ENCODE data around the gene CNPY3. TPM values are rescaled to one million over a fixed set of nuclear protein-coding genes. Genes with fewer than 3 reads are reported as not detected.

CNPY3 gene
- polyA plus RNA-seq, 2 of the 4 experiments (the other 2 are of a cell fraction) = 30.3 to 38.5 TPM

- no peak for FAIRE-seq
- CTCF ChIA-PET = interaction anchor here (0.6 to 2.8 kb wide), 4 partner anchors 10 to 164 kb away, joined by 3 to 6 read pairs (median 4); no protein-coding TSS in a partner anchor
Observed at GRCh38 chr6:42979523-42980177, 50.4 kb downstream of the CNPY3 start.

DNA sequence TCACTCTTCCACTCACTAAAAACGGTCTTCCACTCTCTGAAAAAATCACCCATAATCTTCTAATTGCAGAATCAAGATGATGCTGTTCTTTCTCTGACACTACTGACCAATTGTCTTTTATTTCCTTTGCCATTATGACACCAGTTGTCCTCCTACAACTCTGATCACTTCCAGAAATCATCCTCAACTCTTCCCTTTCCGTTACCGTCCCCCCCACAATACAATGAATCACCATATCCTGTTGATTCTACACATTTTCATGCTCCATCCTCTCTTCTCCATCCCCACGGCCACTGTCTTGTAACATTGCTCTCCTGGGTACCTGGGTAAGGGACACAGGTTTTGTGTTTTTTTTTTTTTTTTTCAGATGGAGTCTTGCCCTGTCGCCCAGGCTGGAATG is 52.6 kb downstream of the CNPY3 start:
- FAIRE-seq (no peak), DNase-seq (ENCODE audit: low read depth in 1 of 2, low spot score in 1 of 2) (no peak), ATAC-seq (no peak)
- Histone ChIP-seq H3K27ac (no peak overlapping the region), H3K4me1 (peaks cover 14% of the 10 kb centered on the region; the same call in 1 of the 3 replicates), H3K4me2 (no peak overlapping the region), H3K9me3 (no peaks in the 10 kb centered on the region), H3K4me3 (no peak overlapping the region)
- POLR2A ChIA-PET = no interaction called here
- WGBS (ENCODE audit: missing lambda C conversion rate) = 90% methylated on average over 5 of the region's 5 CpGs
- CTCF ChIA-PET = interaction anchor here (0.6 to 2.8 kb wide), 2 partner anchors 162 to 537 kb away, joined by 3 to 6 read pairs; no protein-coding TSS in a partner anchor
- TF ChIP-seq GATA3 (IDR thresholded peaks at IDR 0.05; ENCODE audit: borderline replicate concordance) (no peak), ZFP36 (IDR thresholded peaks at IDR 0.05; ENCODE audit: borderline replicate concordance, partially characterized antibody) (no peak), RFX5 (IDR thresholded peaks at IDR 0.05) (no peak), TFCP2L1 (CRISPR knock-in tag; IDR thresholded peaks at IDR 0.05) (no peak)

More at GRCh38 chr6:42979523-42980177, 50.4 kb downstream of the CNPY3 start:
- Histone ChIP-seq H3K4me3 (peak overlapping the region; percentile 99), H3K9me3 (no peaks in the 10 kb centered on the region), H3K4me1 (peaks cover 7% of the 10 kb centered on the region; the same call in 1 of the 3 replicates), H3K4me2 (peak overlapping the region; percentile 92), H3K27ac (peak overlapping the region; percentile 92 to 94)
- DNase-seq (ENCODE audit: low read depth in 1 of 2, low spot score in 1 of 2) (peak; percentile 26 to 46), ATAC-seq (peak; percentile 15 to 31; a peak in 5 of 6 replicates)
- POLR2A ChIA-PET = interaction anchor here (0.8 to 1.7 kb wide), 4 partner anchors 15 to 80 kb away, joined by 3 to 9 read pairs (median 4); partner anchors contain the start of genes CNPY3, KLC4, KLHDC3 and MEA1
- TF ChIP-seq RARB (CRISPR knock-in tag; IDR thresholded peaks at IDR 0.05) (no peak), RAD21 (conservative IDR thresholded peaks at IDR 0.05 in 1 of 2, IDR thresholded peaks at IDR 0.05 in 1 of 2) (no peak), KDM1A (IDR thresholded peaks at IDR 0.05; ENCODE audit: low read depth) (no peak)
- WGBS (ENCODE audit: missing lambda C conversion rate) = 60% methylated on average over 9 of the region's 9 CpGs

GRCh38 chr6:42984001-42984923 is 55.0 kb downstream of the CNPY3 start, which contains the start of gene PPP2R5D:
Gene PPP2R5D, plus strand, starts transcription at chr6:42984570. Its CDS starts 108 bp downstream, at chr6:42984678.
- ChIA-PET POLR2A (interaction anchor here (0.5 to 1.9 kb wide), 20 partner anchors 9 to 493 kb away, joined by 3 to 15 read pairs (median 4); partner anchors contain the start of genes CNPY3, CUL7, KLC4 and KLHDC3), CTCF (interaction anchor here (0.6 to 1.5 kb wide), 3 partner anchors 12 to 159 kb away, joined by 3 to 5 read pairs (median 5); no protein-coding TSS in a partner anchor)
- Histone ChIP-seq H3K4me2 (peak within 1 kb of the TSS; percentile 94), H3K9me3 (no peaks in the 10 kb centered on the region), H3K27ac (peak within 1 kb of the TSS; percentile 80 to 93), H3K4me1 (0 out of 3 replicates have a peak, but pooled peaks cover 11% of the 10 kb centered on the region), H3K4me3 (peak within 1 kb of the TSS; percentile 67)
- DNase-seq (ENCODE audit: low read depth in 1 of 2, low spot score in 1 of 2) (peak; percentile 92 to 97), FAIRE-seq (no peak), ATAC-seq (peak; percentile 95 to 97)
- TF ChIP-seq RFX5 (IDR thresholded peaks at IDR 0.05) (peak; percentile 99), BCL3 (IDR thresholded peaks at IDR 0.05) (peak; percentile 43; the same call in 1 of the 3 replicates), POLR2A (IDR thresholded peaks at IDR 0.05; ENCODE audit: low read length) (peak; percentile 92), ZNF302 (CRISPR knock-in tag; IDR thresholded peaks at IDR 0.05) (no peak), JUN (IDR thresholded peaks at IDR 0.05) (peak in 1 of 2 experiments; percentile 37; a peak in 1 of 5 replicates), PHF8 (IDR thresholded peaks at IDR 0.05; ENCODE audit: borderline replicate concordance, low read depth) (peak; percentile 28; the same call in 1 of the 2 replicates)
- TF ChIP-seq, protein P1, sequence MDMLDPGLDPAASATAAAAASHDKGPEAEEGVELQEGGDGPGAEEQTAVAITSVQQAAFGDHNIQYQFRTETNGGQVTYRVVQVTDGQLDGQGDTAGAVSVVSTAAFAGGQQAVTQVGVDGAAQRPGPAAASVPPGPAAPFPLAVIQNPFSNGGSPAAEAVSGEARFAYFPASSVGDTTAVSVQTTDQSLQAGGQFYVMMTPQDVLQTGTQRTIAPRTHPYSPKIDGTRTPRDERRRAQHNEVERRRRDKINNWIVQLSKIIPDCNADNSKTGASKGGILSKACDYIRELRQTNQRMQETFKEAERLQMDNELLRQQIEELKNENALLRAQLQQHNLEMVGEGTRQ (IDR thresholded peaks at IDR 0.05) = no peak
- under 1% methylated on average over 19 of the region's 59 CpGs for WGBS (ENCODE audit: missing lambda C conversion rate)
